ENCODE data around the gene HAL.

HAL gene

GRCh38 chr12:96006727-96007126 is 10.6 kb upstream of the HAL start:
- no peak for DNase-seq (ENCODE audit: low read depth)
- no peak overlapping the region for H3K4me3 ChIP-seq (ENCODE audit: low read length)
- no peak for TF ChIP-seq CTCF (conservative IDR thresholded peaks at IDR 0.05; ENCODE audit: low read depth, low read length)

GRCh38 chr12:96000858-96001257 is 4.7 kb upstream of the HAL start:
- no peak for TF ChIP-seq CTCF (conservative IDR thresholded peaks at IDR 0.05; ENCODE audit: low read depth, low read length)
- no peak overlapping the region for H3K4me3 ChIP-seq (ENCODE audit: low read length)
- peak; percentile 27 for DNase-seq (ENCODE audit: low read depth)

GRCh38 chr12:95999484-95999883 is 3.3 kb upstream of the HAL start:
- H3K4me3 ChIP-seq (ENCODE audit: low read length): no peak overlapping the region
- TF ChIP-seq CTCF (conservative IDR thresholded peaks at IDR 0.05; ENCODE audit: low read depth, low read length): no peak
- DNase-seq (ENCODE audit: low read depth): no peak

GRCh38 chr12:95998611-95999286 is 2.6 kb upstream of the HAL start:
- TF ChIP-seq CTCF (conservative IDR thresholded peaks at IDR 0.05; ENCODE audit: low read depth, low read length): peak; percentile 73
- peak; percentile 25 for DNase-seq (ENCODE audit: low read depth)
- H3K4me3 ChIP-seq (ENCODE audit: low read length): no peak overlapping the region

GRCh38 chr12:95997911-95998510 is 1.9 kb upstream of the HAL start:
- TF ChIP-seq CTCF (conservative IDR thresholded peaks at IDR 0.05; ENCODE audit: low read depth, low read length): no peak
- H3K4me3 ChIP-seq (ENCODE audit: low read length): no peak overlapping the region
- DNase-seq (ENCODE audit: low read depth): no peak

- DNase-seq (ENCODE audit: low read depth): no peak
- H3K4me3 ChIP-seq (ENCODE audit: low read length): no peak overlapping the region
- TF ChIP-seq CTCF (conservative IDR thresholded peaks at IDR 0.05; ENCODE audit: low read depth, low read length): no peak
These were observed 1.1 kb upstream of the HAL start for GRCh38 chr12:95997276-95997675.
